Motor neuron (in vitro differentiated cells): ENCODE measurements around the gene DHX32. TPM values are rescaled to one million over a fixed set of nuclear protein-coding genes. Genes with fewer than 3 reads are reported as not detected.

ENCODE experiments used
- ATAC-seq, 8 experiments: fragments of 200-7000 bp; cut with Tn5 transposase; replicated peaks in 6 of 8; 2 replicates each; pipeline ENCODE4 v1.8.0; 2021; ENCODE audit warnings: mild to moderate bottlenecking in 8 of 8, moderate library complexity in 8 of 8
- H3K27ac ChIP-seq, 2 donors: fragments of 250-450 bp; sonication (Bioruptor Pico); 2 replicates each; pipeline ENCODE4 v1.9.0; 2021; ENCODE audit warnings: antibody characterized with exemption in 2 of 2, mild to moderate bottlenecking in 2 of 2, moderate library complexity in 1 of 2
- H3K4me1 ChIP-seq, 2 donors: fragments of 250-450 bp; sonication (Bioruptor Pico); replicated peaks in 1 of 2; 2 replicates each; pipeline ENCODE4 v1.6.1; 2021; ENCODE audit warnings: antibody characterized with exemption in 2 of 2, mild to moderate bottlenecking in 2 of 2, moderate library complexity in 1 of 2
- H3K4me3 ChIP-seq, 5 donors: fragments of 250-450 bp; sonication (Bioruptor Pico); 2 replicates each; pipeline ENCODE4 v1.9.0; 2021; ENCODE audit warnings: antibody characterized with exemption in 5 of 5, mild to moderate bottlenecking in 5 of 5, moderate library complexity in 4 of 5
- WGBS, 10 experiments: fragments of 450-650 bp; shearing (Covaris generic); methylation state at CpG; one replicate each; pipeline ENCODE4 v1.0.0; 2022; 5-methylcytosine and 5-hydroxymethylcytosine counted together
- in situ Hi-C, 9 experiments: fragments of 400-800 bp; cut with MboI; loops; one replicate each; pipeline ENCODE4 v1.15.0; 2021; ENCODE audit warnings: low sequenced_read_pairs in 9 of 9, low pct_unique_long_range_greater_than_20kb in 2 of 9; ENCODE audit not compliant: unreplicated experiment in 9 of 9
- total RNA-seq, 8 experiments: library from RNA; unstranded; fragments of 300-600 nt; gene quantifications; 2 replicates each; pipeline versions ENCODE4 v1.2.3 to v1.2.4, GENCODE V29; 2022

Gene DHX32
- total RNA-seq, 8 experiments from 2014 or later: 18.8 to 33.0 (median 25.9) TPM

GRCh38 chr10:125850766-125851731 lies 30.0 kb downstream of the DHX32 start:
- no peak for ATAC-seq
- no peak overlapping the region for H3K27ac ChIP-seq
- H3K4me3 ChIP-seq: no peak overlapping the region
- WGBS, 10 experiments: 20 to 100% (median 90%) methylated on average over 1 to 2 of the region's 2 CpGs; no CpG with 5 or more reads in 2 of the 10 experiments
- H3K4me1 ChIP-seq: peaks cover 0 to 25% of the 10 kb centered on the region in 2 donors
- in situ Hi-C loops: no loop called here

- no peak overlapping the region for H3K27ac ChIP-seq
- 69 to 100% (median 94%) methylated on average over 1 to 7 of the region's 7 CpGs for WGBS, 10 experiments
- no peak overlapping the region for H3K4me3 ChIP-seq
- no peak for ATAC-seq
- H3K4me1 ChIP-seq: peaks cover 5 to 41% of the 10 kb centered on the region in 2 donors
- in situ Hi-C loops: no loop called here
Observed at GRCh38 chr10:125849448-125849847, 31.6 kb downstream of the DHX32 start.

DNA sequence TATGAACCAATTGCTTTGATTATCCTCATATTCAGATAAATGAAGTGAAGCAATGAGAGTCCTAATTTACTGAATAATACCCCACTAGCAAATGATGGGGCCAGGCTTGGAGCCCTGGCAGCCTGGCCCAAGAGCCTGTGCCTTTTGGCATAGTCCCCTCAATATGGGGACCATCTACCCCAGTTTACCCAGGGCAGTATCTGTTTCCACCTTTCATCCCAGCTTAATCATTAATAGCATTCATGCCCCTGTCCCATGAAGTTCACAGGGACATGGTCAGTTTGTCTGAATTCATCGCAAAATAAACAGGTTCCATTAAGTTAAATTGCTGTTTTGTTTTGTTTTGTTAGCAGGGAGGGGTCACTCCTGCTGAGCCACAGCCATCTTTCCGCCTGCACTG lies 32.2 kb downstream of the DHX32 start:
- 80 to 100% (median 100%) methylated on average over 1 to 2 of the region's 2 CpGs; no CpG with 5 or more reads in 2 of the 10 experiments for WGBS, 10 experiments
- no peak overlapping the region for H3K4me3 ChIP-seq
- no peak overlapping the region for H3K27ac ChIP-seq
- ATAC-seq: no peak
- in situ Hi-C loops: no loop called here
- H3K4me1 ChIP-seq: peaks cover 11 to 47% of the 10 kb centered on the region in 2 donors

GRCh38 chr10:125848371-125848770 lies 32.7 kb downstream of the DHX32 start:
- in situ Hi-C loops: no loop called here
- Histone ChIP-seq H3K4me1 (peaks cover 14 to 52% of the 10 kb centered on the region in 2 donors), H3K4me3 (no peak overlapping the region), H3K27ac (no peak overlapping the region)
- no peak for ATAC-seq
- WGBS, 10 experiments: 75 to 100% (median 94%) methylated on average over 1 to 2 of the region's 2 CpGs; no CpG with 5 or more reads in 4 of the 10 experiments

- in situ Hi-C loops: no loop called here
- no peak overlapping the region for H3K4me3 ChIP-seq
- H3K4me1 ChIP-seq: peaks cover 14 to 54% of the 10 kb centered on the region in 2 donors
- ATAC-seq: no peak
- WGBS, 10 experiments: 80 to 92% (median 84%) methylated on average over 1 to 3 of the region's 3 CpGs; no CpG with 5 or more reads in 4 of the 10 experiments
- H3K27ac ChIP-seq: no peak overlapping the region
Observed at GRCh38 chr10:125846894-125847293, 34.2 kb downstream of the DHX32 start.

GRCh38 chr10:125845617-125846016 lies 35.5 kb downstream of the DHX32 start:
- WGBS, 10 experiments: 59 to 100% (median 86%) methylated on average over 1 to 7 of the region's 11 CpGs; no CpG with 5 or more reads in 6 of the 10 experiments
- in situ Hi-C loops: no loop called here
- H3K4me3 ChIP-seq: no peak overlapping the region
- H3K4me1 ChIP-seq: peaks cover 14 to 52% of the 10 kb centered on the region in 2 donors
- no peak for ATAC-seq
- H3K27ac ChIP-seq: peak overlapping the region in 1 of 2 donors; percentile 77

GRCh38 chr10:125844751-125845221 lies 36.3 kb downstream of the DHX32 start:
- H3K4me3 ChIP-seq: no peak overlapping the region
- H3K27ac ChIP-seq: peak overlapping the region; percentile 48 to 77
- peak in 5 of 8 experiments; percentile 65 to 95 (median 92) for ATAC-seq
- WGBS, 10 experiments: 50 to 94% (median 63%) methylated on average over 2 to 5 of the region's 7 CpGs; no CpG with 5 or more reads in 5 of the 10 experiments
- peaks cover 14 to 52% of the 10 kb centered on the region in 2 donors for H3K4me1 ChIP-seq
- in situ Hi-C loops: no loop called here

GRCh38 chr10:125843603-125844329 lies 37.3 kb downstream of the DHX32 start:
- in situ Hi-C loops: no loop called here
- peak in 1 of 8 experiments; percentile 45 for ATAC-seq
- Histone ChIP-seq H3K27ac (peak overlapping the region in 1 of 2 donors; percentile 77), H3K4me1 (peaks cover 14 to 52% of the 10 kb centered on the region in 2 donors), H3K4me3 (no peak overlapping the region)
- WGBS, 10 experiments: 45 to 100% (median 89%) methylated on average over 2 to 9 of the region's 9 CpGs; no CpG with 5 or more reads in 2 of the 10 experiments

GRCh38 chr10:125840955-125841354 lies 40.1 kb downstream of the DHX32 start:
- Histone ChIP-seq H3K4me3 (no peak overlapping the region), H3K4me1 (peaks cover 14 to 38% of the 10 kb centered on the region in 2 donors), H3K27ac (no peak overlapping the region)
- 58 to 100% (median 92%) methylated on average over 1 to 3 of the region's 3 CpGs; no CpG with 5 or more reads in 3 of the 10 experiments for WGBS, 10 experiments
- peak in 3 of 8 experiments; percentile 9 to 71 (median 37) for ATAC-seq
- in situ Hi-C loops: no loop called here

- in situ Hi-C loops: no loop called here
- Histone ChIP-seq H3K4me1 (peaks cover 14 to 33% of the 10 kb centered on the region in 2 donors), H3K4me3 (no peak overlapping the region), H3K27ac (no peak overlapping the region)
- ATAC-seq: no peak
- 89 to 100% (median 99%) methylated on average over 1 to 5 of the region's 9 CpGs; no CpG with 5 or more reads in 4 of the 10 experiments for WGBS, 10 experiments
Observed at GRCh38 chr10:125840406-125840805, 40.7 kb downstream of the DHX32 start.

- Histone ChIP-seq H3K4me1 (peaks cover 5 to 19% of the 10 kb centered on the region in 2 donors), H3K4me3 (no peak overlapping the region), H3K27ac (no peak overlapping the region)
- WGBS, 10 experiments: 66 to 98% (median 92%) methylated on average over 3 to 8 of the region's 9 CpGs; no CpG with 5 or more reads in 3 of the 10 experiments
- ATAC-seq: peak in 3 of 8 experiments; percentile 39 to 64 (median 55)
- in situ Hi-C loops: no loop called here
Observed at GRCh38 chr10:125838802-125839575, 42.1 kb downstream of the DHX32 start.

- WGBS, 10 experiments: 66 to 100% (median 95%) methylated on average over 1 to 2 of the region's 2 CpGs; no CpG with 5 or more reads in 2 of the 10 experiments
- H3K27ac ChIP-seq: no peak overlapping the region
- no peak overlapping the region for H3K4me3 ChIP-seq
- no peaks in the 10 kb centered on the region for H3K4me1 ChIP-seq
- in situ Hi-C loops: no loop called here
- ATAC-seq: no peak
Observed at GRCh38 chr10:125836746-125837145, 44.3 kb downstream of the DHX32 start.
